Neural cell (in vitro differentiated cells): Measurements from ENCODE around the gene IFNE. TPM values are rescaled to one million over a fixed set of nuclear protein-coding genes. Genes with fewer than 3 reads are reported as not detected.

Experiments used
- H2AFZ ChIP-seq: fragments of 200-600, 300-800 bp; sonication (generic), shearing (Covaris generic); 2 replicates; pipeline ENCODE4 v1.6.0; 2014; ENCODE audit warnings: low read depth, mild to moderate bottlenecking, antibody characterized with exemption, low read length, moderate library complexity
- H3F3A ChIP-seq: fragments of 200-600 bp; shearing (Covaris generic); 2 replicates; pipeline ENCODE4 v1.6.1; 2016; ENCODE audit warnings: mild to moderate bottlenecking, moderate library complexity, mixed read lengths, antibody characterized with exemption, low read length; ENCODE audit not compliant: insufficient read depth, poor library complexity, severe bottlenecking
- H3K27ac ChIP-seq: fragments of 200-600, 300-800 bp; sonication (generic), shearing (Covaris generic); 2 replicates; pipeline ENCODE4 v1.5.1; 2014; ENCODE audit warnings: mild to moderate bottlenecking, low read length, moderate library complexity
- H3K27me3 ChIP-seq: fragments of 300-800, 200-600 bp; sonication (generic), shearing (Covaris generic); 2 replicates; pipeline ENCODE4 v1.6.0; 2014; ENCODE audit warnings: mild to moderate bottlenecking, low read depth, low read length, moderate library complexity; ENCODE audit not compliant: insufficient read depth
- H3K36me3 ChIP-seq: fragments of 300-800, 200-600 bp; sonication (generic), shearing (Covaris generic); 2 replicates; pipeline ENCODE4 v1.5.1; 2014; ENCODE audit warnings: mild to moderate bottlenecking, antibody characterized with exemption, low read length, moderate library complexity; ENCODE audit not compliant: insufficient read depth
- H3K4me2 ChIP-seq: fragments of 300-800, 200-600 bp; sonication (generic), shearing (Covaris generic); 2 replicates; pipeline ENCODE4 v1.6.0; 2014; ENCODE audit warnings: mild to moderate bottlenecking, low read length
- H3K4me3 ChIP-seq: fragments of 300-800, 200-600 bp; sonication (generic), shearing (Covaris generic); 2 replicates; pipeline ENCODE4 v1.5.1; 2014; ENCODE audit warnings: mild to moderate bottlenecking, low read length, moderate library complexity
- H3K79me2 ChIP-seq: fragments of 200-600 bp; shearing (Covaris generic); replicated peaks from 2 replicates; pipeline ENCODE4 v1.6.0; 2014; ENCODE audit warnings: mild to moderate bottlenecking, low read length, moderate library complexity; ENCODE audit not compliant: insufficient read depth
- H3K9ac ChIP-seq: fragments of 300-800, 200-600 bp; sonication (generic), shearing (Covaris generic); 2 replicates; pipeline ENCODE4 v1.6.1; 2016; ENCODE audit warnings: mild to moderate bottlenecking, low read length, mixed read lengths
- H3K9me2 ChIP-seq: fragments of 200-600 bp; shearing (Covaris generic); 2 replicates; pipeline ENCODE4 v1.6.1; 2016; ENCODE audit warnings: mild to moderate bottlenecking, low read length, mixed read lengths; ENCODE audit not compliant: insufficient read depth
- H3K9me3 ChIP-seq: fragments of 200-600, 300-800 bp; sonication (generic), shearing (Covaris generic); 2 replicates; pipeline ENCODE4 v1.6.1; 2016; ENCODE audit warnings: mild to moderate bottlenecking, mixed run types, low read length, moderate library complexity, mixed read lengths
- H4K20me1 ChIP-seq: fragments of 200-600 bp; shearing (Covaris generic); 2 replicates; pipeline ENCODE4 v1.6.1; 2016; ENCODE audit warnings: mild to moderate bottlenecking, mixed run types; ENCODE audit not compliant: insufficient read depth
- EP300 ChIP-seq: fragments of 450-650 bp; conservative IDR thresholded peaks from 2 replicates; pipeline ENCODE4 v1.6.1; 2014; ENCODE audit warnings: antibody characterized with exemption, mild to moderate bottlenecking, moderate library complexity; ENCODE audit not compliant: poor library complexity, severe bottlenecking
- EZH2 ChIP-seq: fragments of 200-600, 300-800 bp; shearing (Covaris generic), sonication (generic); IDR thresholded peaks from 2 replicates; pipeline ENCODE4 v1.6.1; 2014; ENCODE audit warnings: antibody characterized with exemption, low read length, borderline replicate concordance, mild to moderate bottlenecking; ENCODE audit not compliant: insufficient read depth, poor library complexity, severe bottlenecking
- MXI1 ChIP-seq: fragments of 450-650 bp; conservative IDR thresholded peaks from 2 replicates; pipeline ENCODE4 v1.6.1; 2014; ENCODE audit warnings: antibody characterized with exemption, mild to moderate bottlenecking; ENCODE audit not compliant: poor library complexity, severe bottlenecking
- POLR2AphosphoS5 ChIP-seq: IDR thresholded peaks from 2 replicates; pipeline ENCODE4 v1.6.1; 2012
- RAD21 ChIP-seq: fragments of 450-650 bp; conservative IDR thresholded peaks from 2 replicates; pipeline ENCODE4 v1.6.1; 2014; ENCODE audit warnings: antibody characterized with exemption, mild to moderate bottlenecking, moderate library complexity
- REST ChIP-seq: IDR thresholded peaks from 2 replicates; pipeline ENCODE4 v1.6.1; 2012; ENCODE audit warnings: borderline replicate concordance
- SMC3 ChIP-seq: fragments of 450-650 bp; conservative IDR thresholded peaks from 2 replicates; pipeline ENCODE4 v1.6.1; 2014; ENCODE audit warnings: antibody characterized with exemption, mild to moderate bottlenecking, moderate library complexity; ENCODE audit not compliant: poor library complexity
- TAF1 ChIP-seq: IDR thresholded peaks from 2 replicates; pipeline ENCODE4 v1.6.1; 2012; ENCODE audit warnings: low read depth
- polyA plus RNA-seq: library from polyadenylated mRNA; depleted of rRNA; stranded (reverse); fragments of >200 nt; gene quantifications from 2 replicates; pipeline ENCODE4 v1.2.3, GENCODE V29; 2014
- small RNA-seq, 3 experiments: library from RNA; depleted of rRNA; stranded (forward); fragments of <200 nt; gene quantifications; one replicate each; pipeline ENCODE3, GENCODE V24; 2012
- TF ChIP-seq, protein P1 (sequence below): fragments of 450-650 bp; IDR thresholded peaks from 2 replicates; pipeline ENCODE4 v1.5.1; 2014; ENCODE audit warnings: antibody characterized with exemption, mild to moderate bottlenecking, moderate library complexity; ENCODE audit not compliant: poor library complexity, severe bottlenecking

IFNE gene
- polyA plus RNA-seq, 1 donor from 2014 or later, result not detected

- Histone ChIP-seq H3K9me3 (no peaks in the 10 kb centered on the region), H3K4me3 (no peak overlapping the region), H4K20me1 (no peaks in the 10 kb centered on the region), H3F3A (no peaks in the 10 kb centered on the region), H3K9me2 (no peaks in the 10 kb centered on the region), H3K27me3 (no peaks in the 10 kb centered on the region), H3K4me2 (no peak overlapping the region), H3K9ac (no peak overlapping the region), H3K36me3 (no peaks in the 10 kb centered on the region), H2AFZ (no peak overlapping the region), H3K79me2 (no peaks in the 10 kb centered on the region), H3K27ac (no peak overlapping the region)
- TF ChIP-seq, protein P1, sequence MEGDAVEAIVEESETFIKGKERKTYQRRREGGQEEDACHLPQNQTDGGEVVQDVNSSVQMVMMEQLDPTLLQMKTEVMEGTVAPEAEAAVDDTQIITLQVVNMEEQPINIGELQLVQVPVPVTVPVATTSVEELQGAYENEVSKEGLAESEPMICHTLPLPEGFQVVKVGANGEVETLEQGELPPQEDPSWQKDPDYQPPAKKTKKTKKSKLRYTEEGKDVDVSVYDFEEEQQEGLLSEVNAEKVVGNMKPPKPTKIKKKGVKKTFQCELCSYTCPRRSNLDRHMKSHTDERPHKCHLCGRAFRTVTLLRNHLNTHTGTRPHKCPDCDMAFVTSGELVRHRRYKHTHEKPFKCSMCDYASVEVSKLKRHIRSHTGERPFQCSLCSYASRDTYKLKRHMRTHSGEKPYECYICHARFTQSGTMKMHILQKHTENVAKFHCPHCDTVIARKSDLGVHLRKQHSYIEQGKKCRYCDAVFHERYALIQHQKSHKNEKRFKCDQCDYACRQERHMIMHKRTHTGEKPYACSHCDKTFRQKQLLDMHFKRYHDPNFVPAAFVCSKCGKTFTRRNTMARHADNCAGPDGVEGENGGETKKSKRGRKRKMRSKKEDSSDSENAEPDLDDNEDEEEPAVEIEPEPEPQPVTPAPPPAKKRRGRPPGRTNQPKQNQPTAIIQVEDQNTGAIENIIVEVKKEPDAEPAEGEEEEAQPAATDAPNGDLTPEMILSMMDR, result no peak
- TF ChIP-seq EP300 (no peak), MXI1 (no peak), EZH2 (no peak), REST (no peak), RAD21 (no peak), SMC3 (no peak), TAF1 (no peak), POLR2AphosphoS5 (no peak)
These were observed 49.3 kb downstream of the IFNE start for GRCh38 chr9:21432672-21433425.

Small RNA genes within 50 kb of the gene (small RNA-seq; reads per million reads assigned to genes)
- gene MIR31, result 0.81 to 5.1 (median 2.2) reads per million in 3 experiments
- gene RF00157, result 0 reads per million in 3 experiments

Other genes with a start within 250 kb of the IFNE start
- gene IFNA14, start 242.3 kb downstream of the IFNE start, polyA plus RNA-seq, result not detected in 2 replicates
- not detected in 2 replicates for gene IFNA5, start 177.0 kb downstream of the IFNE start, polyA plus RNA-seq
- 39.6 and 40.9 TPM in 2 replicates for gene KLHL9, start 146.9 kb downstream of the IFNE start, polyA plus RNA-seq
- gene IFNA6, start 131.4 kb downstream of the IFNE start, polyA plus RNA-seq, result not detected in 2 replicates
- gene IFNA13, start 114.3 kb downstream of the IFNE start, polyA plus RNA-seq, result not detected in 2 replicates
- gene IFNA2, start 96.9 kb downstream of the IFNE start, polyA plus RNA-seq, result not detected in 2 replicates
- not detected in 2 replicates for gene IFNA8, start 73.2 kb downstream of the IFNE start, polyA plus RNA-seq
- gene IFNA1, start 41.9 kb downstream of the IFNE start, polyA plus RNA-seq, result not detected in 2 replicates